HG03520 (cell line): ENCODE measurements around the gene KIAA1671.
"Not testable (repeated sequence)": the region's sequence is repeated elsewhere in the genome, so short reads cannot be mapped to it uniquely, and the experiment has no call there.

Source experiments
- ATAC-seq: cut with Tn5 transposase; IDR thresholded peaks from one replicate; pipeline ENCODE4 v1.9.1; 2021; ENCODE audit warnings: mild to moderate bottlenecking, moderate library complexity; ENCODE audit not compliant: unreplicated experiment

Gene KIAA1671

DNA sequence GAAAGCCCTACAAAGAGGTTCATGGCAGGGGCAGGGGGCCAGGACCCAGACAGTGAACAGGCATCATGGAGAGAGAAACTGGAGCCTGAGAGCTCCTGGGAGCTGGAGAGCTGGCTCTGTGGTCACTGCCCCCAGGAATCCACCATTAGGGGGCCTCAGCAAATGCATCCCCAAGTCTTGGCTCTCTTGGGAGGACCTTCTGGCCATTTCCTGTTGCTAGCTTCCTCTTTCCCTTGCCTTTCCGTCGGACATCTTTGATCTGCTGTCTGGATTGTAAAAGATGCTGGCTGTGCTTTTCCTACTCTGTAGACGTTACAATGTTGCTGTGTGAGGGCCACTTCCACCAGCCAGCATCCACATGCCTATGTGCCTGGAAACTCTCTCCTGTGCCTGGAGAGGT, 259.8 kb downstream of the KIAA1671 start:
- no peak for ATAC-seq

GRCh38 chr22:25213221-25213620, 260.7 kb downstream of the KIAA1671 start:
- no peak for ATAC-seq

GRCh38 chr22:25216230-25216629, 263.7 kb downstream of the KIAA1671 start:
- ATAC-seq: no peak

- ATAC-seq: no peak
Measured at GRCh38 chr22:25219211-25219689, 266.7 kb downstream of the KIAA1671 start, which contains the start of gene CRYBB2. Gene CRYBB2, plus strand, starts transcription at chr22:25219639. Its CDS starts 1,791 bp downstream, at chr22:25221430.

GRCh38 chr22:25219948-25220442, 267.5 kb downstream of the KIAA1671 start:
- ATAC-seq: no peak

DNA sequence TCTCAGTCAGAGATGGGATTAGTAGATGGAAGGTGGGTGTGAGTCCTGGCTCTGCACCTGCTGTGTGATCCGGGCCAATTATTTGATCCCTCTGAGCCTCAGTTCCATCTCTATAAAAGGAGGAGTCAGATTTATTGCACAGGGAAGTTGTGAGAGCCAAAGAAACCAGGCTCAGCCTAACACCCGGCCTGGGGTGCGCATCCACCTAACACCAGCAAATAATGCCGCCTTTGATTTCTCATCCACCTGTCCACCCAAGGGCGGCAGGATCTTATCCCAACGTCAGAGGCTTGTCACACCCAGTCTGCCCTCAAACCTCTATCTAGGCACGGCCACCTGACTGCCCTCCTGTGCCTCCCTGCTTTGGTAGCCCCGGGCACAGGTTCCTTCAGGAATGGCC, 269.3 kb downstream of the KIAA1671 start:
- ATAC-seq: no peak

GRCh38 chr22:25223269-25223850, 270.8 kb downstream of the KIAA1671 start:
- ATAC-seq: no peak

GRCh38 chr22:25228822-25229221, 276.3 kb downstream of the KIAA1671 start:
- ATAC-seq: no peak

DNA sequence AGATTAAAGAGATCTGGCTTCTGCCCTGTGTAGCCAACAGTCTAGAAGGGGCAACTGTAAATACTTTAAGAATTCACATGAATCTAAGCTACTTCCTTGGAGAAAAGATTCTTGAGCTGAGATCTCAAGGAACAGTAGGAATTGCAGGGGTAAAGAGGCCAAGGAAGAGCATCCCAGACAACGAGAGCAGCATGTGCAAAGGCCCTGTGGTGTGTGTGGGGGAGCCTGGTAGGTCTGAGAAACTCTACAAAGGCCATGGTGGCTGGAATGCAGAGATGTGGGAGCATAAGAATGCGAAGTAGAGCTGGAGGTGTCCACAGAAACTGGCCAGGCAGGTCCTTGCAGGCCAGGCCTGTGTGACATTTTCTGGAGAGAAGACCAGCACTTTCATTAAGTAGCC, 278.2 kb downstream of the KIAA1671 start:
- not testable (repeated sequence) for ATAC-seq

GRCh38 chr22:25232301-25232700, 279.8 kb downstream of the KIAA1671 start:
- no peak for ATAC-seq

DNA sequence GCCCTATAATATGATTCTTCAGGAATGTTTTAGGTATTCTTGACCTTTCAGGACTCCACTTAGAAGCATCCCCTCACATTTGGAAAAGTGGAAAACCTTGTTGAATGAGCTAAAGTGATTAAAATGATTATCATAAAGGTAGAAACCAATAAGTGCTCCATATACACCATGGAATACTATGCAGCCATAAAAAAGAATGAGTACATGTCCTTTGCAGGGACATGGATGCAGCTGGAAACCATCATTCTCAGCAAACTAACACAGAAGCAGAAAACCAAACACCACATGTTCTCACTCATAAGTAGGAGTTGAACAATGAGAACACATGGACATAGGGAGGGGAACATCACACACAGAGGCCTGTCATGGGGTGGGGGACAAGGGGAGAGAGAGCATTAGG, 281.2 kb downstream of the KIAA1671 start:
- ATAC-seq: not testable (repeated sequence)

DNA sequence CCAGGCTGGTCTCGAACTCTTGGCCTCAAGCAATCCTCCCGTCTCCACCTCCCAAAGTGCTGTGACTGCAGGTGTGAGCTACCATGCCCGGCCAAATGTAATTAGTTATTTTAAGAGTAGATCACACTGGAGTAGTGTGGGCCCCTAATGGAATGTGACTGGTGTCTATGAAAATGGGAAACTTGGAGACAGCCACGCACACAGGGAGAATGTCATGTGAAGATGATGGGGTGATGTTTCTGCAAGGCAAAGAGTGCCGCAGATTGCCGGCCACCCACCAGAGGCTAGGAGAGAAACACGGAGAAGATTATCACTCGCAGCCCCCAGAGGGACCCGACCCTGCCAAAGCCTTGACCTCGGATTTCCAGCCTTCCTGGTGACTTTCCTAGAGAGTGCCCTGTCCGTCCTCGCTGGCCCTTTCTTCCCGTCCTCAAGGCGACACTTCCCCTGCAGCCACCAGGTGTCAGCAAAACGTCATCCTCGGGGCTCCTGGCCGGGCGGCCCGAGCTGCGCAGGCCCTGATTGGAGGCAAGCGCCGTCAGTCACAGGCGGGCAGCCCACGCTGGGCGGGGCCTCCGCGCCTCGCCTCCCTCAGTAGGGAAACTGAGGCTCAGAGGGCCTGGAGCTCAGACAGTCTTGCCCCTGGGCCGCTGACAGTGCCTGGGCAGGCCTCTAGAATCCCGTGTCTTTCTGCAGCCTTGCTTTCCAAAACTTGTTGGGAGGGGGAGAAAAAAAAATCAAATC, 283.2 kb downstream of the KIAA1671 start:
- no peak for ATAC-seq

GRCh38 chr22:25236417-25236816, 283.9 kb downstream of the KIAA1671 start:
- no peak for ATAC-seq

- ATAC-seq: no peak
Measured at GRCh38 chr22:25237503-25237902, 285.0 kb downstream of the KIAA1671 start.

GRCh38 chr22:25238058-25238457, 285.5 kb downstream of the KIAA1671 start:
- ATAC-seq: not testable (repeated sequence)
